ENCODE data around the gene CYSRT1. TPM values are rescaled to one million over a fixed set of nuclear protein-coding genes. Genes with fewer than 3 reads are reported as not detected.
"Not testable (repeated sequence)": the region's sequence is repeated elsewhere in the genome, so short reads cannot be mapped to it uniquely, and the experiment has no call there.

CYSRT1 gene
- polyA plus RNA-seq, 3 donors = 8.5 to 13.9 (median 12.8) TPM

DNA sequence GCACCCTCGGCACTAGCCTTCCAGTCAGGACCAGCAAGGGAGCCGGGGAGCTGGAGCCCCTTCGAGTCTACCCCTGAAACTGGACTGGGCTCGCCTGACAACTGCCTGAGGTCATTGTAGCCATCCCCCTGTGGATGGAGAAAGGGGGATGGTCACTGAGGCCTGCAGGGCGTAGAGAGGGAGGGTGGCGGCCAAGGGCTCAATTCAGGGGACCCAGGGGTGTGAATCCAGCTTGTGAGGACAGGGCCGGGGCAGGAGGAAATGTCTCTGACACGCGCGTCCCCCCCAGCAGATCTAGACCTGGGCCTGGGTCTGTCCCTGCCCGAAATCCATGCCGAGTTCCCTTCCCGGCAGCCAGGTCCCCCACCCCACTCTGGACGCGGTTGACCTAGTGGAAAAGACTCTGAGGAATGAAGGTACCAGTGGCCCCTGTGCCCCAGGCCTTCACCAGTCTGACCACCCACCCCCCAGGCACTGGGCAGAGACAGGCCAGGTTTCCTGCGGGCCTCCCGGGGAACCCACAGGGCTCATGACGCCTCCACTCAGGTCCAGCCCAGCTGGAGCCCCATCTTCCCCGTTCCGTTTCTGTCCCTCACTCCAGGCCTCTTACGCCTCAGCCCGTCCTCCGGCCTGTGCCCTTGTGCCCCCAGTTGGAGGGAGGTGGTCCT, 6.5 kb downstream of the CYSRT1 start:
- no peak for DNase-seq (ENCODE audit: extremely low read depth in 1 of 11, low read depth in 9 of 11, low spot score in 4 of 11)

DNA sequence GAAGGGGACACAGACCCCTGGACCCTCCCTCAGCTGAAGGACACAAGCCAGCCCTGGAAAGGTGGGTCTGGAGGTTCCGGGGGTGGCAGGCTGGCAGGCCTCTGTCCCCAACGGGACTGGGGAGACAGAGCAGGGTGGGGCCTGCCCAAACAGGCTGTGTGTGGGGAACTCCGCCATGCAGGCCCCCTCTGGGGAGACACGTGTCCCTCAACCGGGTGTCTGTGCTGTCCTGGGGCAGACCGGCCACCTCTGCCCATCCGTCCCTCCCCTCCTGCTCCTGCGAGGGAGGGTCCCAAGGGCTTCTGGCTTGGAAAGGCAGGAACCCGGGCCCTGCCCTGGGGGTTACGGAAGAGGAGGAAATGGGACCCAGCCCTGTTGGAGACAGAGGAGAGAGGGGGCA, 7.1 kb downstream of the CYSRT1 start:
- DNase-seq (ENCODE audit: extremely low read depth in 1 of 11, low read depth in 9 of 11, low spot score in 4 of 11) = no peak

DNA sequence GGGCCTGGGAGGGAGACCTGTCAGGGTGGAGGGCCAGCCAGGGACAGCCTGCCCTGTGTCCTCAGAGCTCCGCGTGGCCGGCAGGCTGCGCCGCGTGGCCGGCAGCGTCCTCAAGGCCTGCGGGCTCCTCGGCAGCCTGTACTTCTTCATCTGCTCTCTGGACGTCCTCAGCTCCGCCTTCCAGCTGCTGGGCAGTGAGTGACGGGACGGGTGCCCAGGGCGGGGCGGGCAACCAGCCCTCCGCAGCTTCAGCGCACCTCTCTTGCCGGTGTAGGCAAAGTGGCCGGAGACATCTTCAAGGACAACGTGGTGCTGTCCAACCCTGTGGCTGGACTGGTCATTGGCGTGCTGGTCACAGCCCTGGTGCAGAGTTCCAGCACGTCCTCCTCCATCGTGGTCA, 7.5 kb downstream of the CYSRT1 start:
- DNase-seq (ENCODE audit: extremely low read depth in 1 of 11, low read depth in 9 of 11, low spot score in 4 of 11) = no peak

DNA sequence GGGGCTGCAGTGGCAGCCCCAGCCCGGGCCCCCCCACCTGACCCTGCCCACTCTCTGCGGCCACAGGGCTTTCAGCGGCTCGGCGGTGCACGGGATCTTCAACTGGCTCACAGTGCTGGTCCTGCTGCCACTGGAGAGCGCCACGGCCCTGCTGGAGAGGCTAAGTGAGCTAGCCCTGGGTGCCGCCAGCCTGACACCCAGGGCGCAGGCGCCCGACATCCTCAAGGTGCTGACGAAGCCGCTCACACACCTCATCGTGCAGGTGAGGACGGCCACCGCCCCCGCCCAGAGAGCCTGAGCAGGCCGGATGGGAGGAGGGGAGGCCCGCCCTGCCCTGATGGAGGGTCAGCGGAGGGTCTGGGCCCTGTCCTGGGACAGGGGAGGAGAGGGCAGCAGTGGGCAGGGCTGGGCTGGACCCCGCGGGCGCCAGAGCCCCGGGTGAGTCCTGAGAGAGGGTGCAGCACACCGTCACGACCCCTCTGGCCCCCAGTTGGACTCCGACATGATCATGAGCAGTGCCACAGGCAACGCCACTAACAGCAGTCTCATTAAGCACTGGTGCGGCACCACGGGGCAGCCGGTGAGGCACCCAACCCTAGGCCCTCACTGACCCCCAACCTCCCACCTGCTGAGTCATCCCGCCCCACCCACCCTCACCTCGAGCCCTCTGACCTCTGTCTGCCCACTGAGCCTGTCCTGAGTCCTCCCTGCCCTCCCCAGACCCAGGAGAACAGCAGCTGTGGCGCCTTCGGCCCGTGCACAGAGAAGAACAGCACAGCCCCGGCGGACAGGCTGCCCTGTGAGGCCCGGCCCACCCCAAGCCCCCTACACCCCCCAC, 8.4 kb downstream of the CYSRT1 start:
- DNase-seq (ENCODE audit: extremely low read depth in 1 of 11, low read depth in 9 of 11, low spot score in 4 of 11) = no peak

DNA sequence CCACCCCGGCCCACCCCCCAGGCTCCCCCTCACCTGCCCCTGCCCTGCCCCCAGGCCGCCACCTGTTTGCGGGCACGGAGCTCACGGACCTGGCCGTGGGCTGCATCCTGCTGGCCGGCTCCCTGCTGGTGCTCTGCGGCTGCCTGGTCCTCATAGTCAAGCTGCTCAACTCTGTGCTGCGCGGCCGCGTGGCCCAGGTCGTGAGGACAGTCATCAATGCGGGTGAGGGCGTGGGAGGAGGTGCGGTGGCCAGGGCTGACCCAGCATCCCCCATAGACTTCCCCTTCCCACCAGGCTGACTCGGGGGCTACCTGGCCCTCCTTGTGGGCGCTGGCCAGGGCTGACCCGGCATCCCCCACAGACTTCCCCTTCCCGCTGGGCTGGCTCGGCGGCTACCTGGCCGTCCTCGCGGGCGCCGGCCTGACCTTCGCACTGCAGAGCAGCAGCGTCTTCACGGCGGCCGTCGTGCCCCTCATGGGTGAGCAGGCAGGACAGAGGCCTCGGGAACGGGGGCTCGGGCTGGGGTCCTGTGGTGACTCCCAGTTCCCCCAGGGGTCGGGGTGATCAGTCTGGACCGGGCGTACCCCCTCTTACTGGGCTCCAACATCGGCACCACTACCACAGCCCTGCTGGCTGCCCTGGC, 9.2 kb downstream of the CYSRT1 start:
- DNase-seq (ENCODE audit: extremely low read depth in 1 of 11, low read depth in 9 of 11, low spot score in 4 of 11) = no peak

DNA sequence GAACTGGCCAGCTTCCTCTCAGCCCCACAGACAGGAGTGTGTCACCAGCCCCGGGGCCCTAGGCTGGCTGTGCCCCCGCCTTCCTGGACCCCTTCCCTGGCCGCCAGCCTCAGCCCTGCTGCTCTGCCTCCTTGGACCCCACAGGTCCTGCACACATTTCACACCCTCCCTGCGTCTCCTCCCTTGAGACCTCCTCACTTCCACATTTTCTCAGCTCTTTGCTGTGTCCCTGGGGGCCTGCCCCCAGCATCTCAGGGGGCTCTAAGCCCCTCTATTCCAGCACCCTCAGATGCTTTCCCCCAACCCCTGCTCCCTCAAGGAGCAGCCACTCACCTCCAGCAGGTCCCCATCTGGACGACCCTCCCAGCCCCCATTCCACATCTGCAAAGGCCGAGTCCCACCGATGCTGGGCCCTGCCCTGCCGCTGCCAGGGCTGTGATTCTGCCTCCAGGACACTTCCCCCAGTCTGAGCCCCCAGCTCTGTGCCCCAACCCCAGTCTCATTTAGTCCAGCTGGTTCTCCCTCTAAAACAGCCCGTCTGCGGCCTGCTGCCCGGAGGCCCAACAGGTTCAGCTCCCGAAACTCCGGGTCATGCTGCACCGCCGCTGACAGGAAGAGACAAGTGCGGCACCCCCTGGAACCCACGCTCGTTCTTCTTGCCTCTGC, 9.9 kb downstream of the CYSRT1 start:
- no peak for DNase-seq (ENCODE audit: extremely low read depth in 1 of 11, low read depth in 9 of 11, low spot score in 4 of 11)

DNA sequence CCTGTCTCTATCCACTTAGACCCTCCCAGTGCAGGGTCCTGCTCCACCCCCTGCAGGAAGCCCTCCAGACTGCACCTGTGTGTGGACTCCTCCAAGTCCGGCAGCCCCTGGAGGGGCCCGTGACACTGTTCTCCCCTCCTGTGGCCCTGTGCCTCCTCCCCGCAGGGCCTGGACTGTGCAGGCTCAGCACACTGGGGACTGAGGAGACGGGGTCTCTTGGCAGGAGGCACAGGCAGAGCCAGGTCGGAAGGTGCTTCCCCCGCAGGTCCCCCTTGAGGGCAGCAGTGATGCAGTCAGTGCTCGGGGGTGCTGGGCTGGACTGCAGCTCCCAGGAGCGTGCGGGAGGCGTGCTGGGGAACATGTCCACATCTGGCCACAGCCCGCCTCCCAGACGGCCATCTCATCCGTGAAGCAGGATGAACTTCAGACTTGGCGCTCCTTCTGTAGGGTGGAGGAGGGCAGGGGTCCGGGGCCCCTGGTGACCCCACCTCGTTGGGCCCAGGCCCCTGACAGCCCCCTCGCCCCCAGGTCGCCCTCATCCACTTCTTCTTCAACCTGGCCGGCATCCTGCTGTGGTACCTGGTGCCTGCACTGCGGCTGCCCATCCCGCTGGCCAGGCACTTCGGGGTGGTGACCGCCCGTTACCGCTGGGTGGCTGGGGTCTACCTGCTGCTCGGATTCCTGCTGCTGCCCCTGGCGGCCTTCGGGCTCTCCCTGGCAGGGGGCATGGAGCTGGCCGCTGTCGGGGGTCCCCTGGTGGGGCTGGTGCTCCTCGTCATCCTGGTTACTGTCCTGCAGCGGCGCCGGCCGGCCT, 10.7 kb downstream of the CYSRT1 start:
- DNase-seq (ENCODE audit: extremely low read depth in 1 of 11, low read depth in 9 of 11, low spot score in 4 of 11) = no peak

DNA sequence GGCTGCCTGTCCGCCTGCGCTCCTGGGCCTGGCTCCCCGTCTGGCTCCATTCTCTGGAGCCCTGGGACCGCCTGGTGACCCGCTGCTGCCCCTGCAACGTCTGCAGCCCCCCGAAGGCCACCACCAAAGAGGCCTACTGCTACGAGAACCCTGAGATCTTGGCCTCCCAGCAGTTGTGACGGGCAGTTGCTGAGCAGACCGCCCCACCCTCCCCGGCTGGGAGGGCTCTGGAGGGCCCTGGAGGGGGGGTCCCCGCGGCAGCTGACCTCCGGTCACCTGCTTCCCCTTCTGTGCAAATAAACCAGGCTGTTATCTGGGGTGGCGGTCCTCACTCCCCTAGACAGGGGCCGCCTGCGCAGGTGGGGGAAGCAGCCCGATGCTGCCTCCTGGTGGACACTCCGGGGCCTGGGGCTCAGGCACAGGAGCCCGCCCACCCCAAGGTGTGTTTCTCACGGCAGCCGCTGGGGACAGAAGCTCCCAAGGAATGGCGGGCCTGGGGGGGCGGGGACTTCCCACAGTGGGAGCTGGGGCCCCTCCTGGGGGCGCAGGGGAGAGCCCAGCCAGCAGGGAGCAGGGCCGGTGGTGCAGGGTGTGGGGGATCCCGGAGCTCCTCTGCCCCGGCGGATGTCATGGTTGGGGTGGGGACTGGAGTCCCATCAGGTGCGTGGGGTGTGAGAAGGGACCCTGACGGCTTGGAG, 11.4 kb downstream of the CYSRT1 start:
- DNase-seq (ENCODE audit: extremely low read depth in 1 of 11, low read depth in 9 of 11, low spot score in 4 of 11) = peak in 8 of 11 donors; percentile 59 to 86 (median 76)

DNA sequence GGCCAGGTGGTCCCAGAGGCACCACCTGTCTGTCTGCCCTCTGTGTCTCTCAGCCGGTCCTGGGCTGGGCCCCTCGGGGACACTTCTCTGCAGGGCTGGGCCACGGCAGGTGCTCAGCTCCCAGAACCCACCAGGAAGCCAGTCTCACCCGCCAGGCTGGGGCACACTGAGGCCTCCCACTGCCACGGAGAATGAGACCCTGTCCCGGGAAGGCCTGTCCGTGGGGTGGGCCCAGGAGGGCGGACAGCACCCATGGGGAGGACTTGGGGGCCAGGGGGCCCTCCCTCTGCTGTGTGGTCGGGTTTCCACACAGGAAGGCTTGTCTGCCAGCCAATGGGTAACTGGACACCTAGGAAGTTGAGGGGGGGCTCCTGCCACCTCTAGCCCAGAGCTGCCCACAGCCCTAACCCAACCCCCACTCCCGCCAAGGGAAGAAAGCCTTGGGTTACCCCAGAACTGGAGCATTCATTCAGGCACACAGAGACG, 12.0 kb downstream of the CYSRT1 start:
- no peak for DNase-seq (ENCODE audit: extremely low read depth in 1 of 11, low read depth in 9 of 11, low spot score in 4 of 11)

DNA sequence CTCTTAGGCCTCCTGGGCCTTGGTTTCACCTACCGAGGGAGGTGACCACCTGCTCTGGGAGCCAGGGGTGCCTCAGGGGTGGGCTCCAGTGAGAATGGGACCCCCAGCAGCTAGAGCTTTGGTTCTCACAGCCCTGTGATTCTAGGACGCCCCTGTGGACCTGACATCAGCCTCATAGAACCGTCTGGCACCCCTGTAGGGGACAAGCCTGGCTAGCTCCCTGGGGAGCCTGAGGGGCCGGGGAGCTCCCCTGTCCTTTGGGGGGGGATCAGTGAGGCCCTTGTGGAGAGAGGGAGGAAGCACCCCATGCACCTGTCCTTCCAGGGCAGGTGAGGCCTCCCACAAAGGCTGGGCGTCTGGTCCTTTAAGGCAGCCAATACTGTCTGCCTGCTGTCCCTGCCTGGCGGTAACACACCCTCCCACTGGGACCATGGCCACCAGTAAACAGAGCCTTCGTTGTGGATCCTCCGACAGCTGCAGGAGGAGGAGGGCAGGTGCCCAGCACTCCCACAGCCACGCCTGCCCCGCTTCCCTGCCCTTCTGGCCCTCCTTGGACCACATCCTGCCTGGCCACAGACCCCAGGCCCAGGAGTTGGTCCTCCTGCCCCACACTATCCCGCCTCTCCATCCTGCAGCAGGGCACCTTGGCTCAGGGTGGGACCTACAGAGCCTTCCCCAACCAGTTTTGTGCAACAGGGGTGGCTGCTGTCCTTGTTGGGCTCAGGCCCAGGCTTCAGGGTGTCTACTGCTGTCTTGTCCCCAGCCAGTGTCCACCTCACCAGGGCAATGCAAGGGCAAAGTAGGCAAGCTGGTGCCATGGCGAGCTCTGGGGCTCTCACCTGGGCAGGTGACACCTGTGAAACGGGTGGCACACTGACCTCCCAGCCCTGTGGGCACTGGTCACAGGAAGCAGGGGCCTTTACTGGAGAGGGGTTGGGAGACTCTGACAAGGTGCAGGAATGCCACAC, 13.1 kb downstream of the CYSRT1 start:
- no peak for DNase-seq (ENCODE audit: extremely low read depth in 1 of 11, low read depth in 9 of 11, low spot score in 4 of 11)

DNA sequence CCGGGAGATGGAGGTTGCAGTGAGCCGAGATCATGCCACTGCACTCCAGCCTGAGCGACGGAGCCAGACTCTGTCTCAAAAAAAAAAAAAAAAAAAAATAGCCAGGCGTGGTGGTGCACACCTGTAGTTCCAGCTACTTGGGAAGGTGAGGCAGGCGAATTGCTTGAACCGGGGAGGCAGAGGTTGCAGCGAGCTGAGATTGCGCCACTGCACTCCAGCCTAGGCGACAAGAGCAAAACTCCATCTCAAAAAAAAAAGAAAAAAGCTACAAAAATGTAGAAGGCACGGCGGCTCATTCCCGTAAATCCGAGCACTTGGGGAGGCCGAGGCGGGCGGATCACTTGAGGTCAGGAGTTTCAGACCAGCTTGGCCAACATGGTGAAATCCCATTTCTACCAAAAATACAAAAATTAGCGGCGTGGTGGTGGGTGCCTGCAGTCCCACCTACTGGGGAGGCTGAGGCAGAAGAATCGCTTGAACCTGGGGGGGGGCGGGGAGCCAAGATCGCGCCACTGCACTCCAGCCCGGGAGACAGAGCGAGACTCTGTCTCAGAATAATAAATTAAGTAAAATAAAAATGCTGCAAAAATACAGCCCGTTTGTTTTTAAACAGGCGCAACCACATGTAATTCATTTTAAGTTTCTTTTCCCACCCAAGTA, 14.7 kb downstream of the CYSRT1 start:
- not testable (repeated sequence) for DNase-seq (ENCODE audit: extremely low read depth in 1 of 11, low read depth in 9 of 11, low spot score in 4 of 11)

DNA sequence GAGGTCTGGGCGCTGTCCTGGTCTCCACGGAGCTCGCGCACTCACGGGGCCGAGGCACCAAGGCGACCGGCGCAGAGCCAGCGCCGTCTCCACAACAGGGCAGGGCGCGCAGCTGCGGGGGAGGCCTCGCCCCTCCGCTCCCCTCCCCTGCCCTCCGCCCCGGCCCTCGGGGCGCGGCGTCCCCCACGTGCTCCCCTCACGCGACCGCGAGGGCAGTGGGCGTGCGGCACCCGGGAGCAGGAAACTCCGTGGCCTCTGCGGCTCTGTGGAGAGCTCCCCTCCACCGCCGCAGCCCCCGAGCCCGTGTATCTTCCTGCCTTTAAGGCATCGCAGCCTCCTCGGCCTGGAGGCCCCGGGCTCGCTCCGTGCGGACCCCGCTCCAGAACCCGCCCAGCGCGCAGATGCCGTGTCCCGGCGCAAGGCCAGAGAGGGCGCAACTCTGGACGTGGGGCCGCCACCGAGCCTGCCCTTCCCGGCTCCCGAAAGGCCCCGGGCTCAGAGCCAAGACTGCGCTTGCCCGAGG, 15.4 kb downstream of the CYSRT1 start:
- DNase-seq (ENCODE audit: extremely low read depth in 1 of 11, low read depth in 9 of 11, low spot score in 4 of 11) = peak in 7 of 11 donors; percentile 53 to 72 (median 61)

DNA sequence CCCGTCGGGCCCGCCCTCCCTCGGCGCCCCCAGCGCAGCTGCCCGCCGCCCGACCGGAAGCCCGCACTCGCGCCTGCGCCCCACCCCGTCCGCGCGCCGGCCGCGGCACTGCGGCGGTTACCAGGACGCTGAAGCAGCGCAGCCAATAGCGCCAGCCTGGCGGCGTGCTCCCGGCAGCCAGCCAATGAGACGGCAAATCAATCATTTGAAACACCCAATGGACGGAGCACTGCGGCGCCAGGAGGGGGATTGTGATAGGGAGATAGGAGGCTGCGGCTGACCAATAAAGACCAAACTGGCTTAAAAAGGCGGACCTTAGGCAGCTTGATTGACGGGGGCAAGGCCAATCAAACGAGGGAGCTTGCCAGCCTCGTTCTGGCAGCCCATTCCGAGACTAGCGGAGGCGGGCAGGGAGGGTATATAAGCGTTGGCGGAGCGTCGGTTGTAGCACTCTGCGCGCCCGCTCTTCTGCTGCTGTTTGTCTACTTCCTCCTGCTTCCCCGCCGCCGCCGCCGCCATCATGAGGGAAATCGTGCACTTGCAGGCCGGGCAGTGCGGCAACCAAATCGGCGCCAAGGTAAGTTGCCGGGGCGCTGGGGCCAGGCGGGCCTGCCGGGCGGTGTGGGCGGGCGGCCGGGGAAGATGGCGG, 16.0 kb downstream of the CYSRT1 start, which contains the start of gene TUBB4B:
Gene TUBB4B, plus strand, starts transcription at position 447 of the 649 bp plus-strand sequence. Its CDS starts 74 bp downstream, at position 521.
- DNase-seq (ENCODE audit: extremely low read depth in 1 of 11, low read depth in 9 of 11, low spot score in 4 of 11) = peak; percentile 98 to 100 (median 99)

DNA sequence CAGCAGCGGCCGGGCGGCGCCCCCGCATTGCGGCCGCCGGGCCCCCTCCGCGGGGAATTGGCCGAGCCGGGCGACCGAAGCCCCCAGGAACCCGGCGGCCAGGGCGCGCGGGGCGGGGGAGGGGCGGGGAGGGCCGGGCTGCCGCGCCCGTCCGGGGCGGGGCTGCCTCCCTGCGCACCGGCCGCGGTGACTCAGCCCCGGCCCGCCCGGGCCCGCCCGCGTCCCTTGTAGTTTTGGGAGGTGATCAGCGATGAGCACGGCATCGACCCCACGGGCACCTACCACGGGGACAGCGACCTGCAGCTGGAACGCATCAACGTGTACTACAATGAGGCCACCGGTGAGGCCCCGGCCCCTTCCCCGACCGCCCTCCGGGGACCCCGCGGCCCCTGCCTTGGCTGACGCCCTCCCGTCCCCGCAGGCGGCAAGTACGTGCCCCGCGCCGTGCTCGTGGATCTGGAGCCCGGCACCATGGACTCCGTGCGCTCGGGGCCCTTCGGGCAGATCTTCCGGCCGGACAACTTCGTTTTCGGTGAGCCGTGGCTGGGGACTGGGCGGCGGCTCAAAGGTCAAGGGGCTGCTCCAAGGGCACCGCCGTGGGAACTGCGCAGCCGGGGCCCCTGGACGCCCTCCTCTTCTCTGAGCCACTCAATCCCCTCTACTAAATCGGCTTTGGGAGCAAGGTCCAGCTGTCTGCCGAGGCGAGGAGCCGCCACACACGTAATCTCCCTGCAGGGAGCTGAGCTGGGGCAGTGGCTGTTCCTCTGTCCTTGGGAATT, 16.7 kb downstream of the CYSRT1 start:
- DNase-seq (ENCODE audit: extremely low read depth in 1 of 11, low read depth in 9 of 11, low spot score in 4 of 11) = no peak
